Measurements from ENCODE around the gene CAMK1.

Gene CAMK1

DNA sequence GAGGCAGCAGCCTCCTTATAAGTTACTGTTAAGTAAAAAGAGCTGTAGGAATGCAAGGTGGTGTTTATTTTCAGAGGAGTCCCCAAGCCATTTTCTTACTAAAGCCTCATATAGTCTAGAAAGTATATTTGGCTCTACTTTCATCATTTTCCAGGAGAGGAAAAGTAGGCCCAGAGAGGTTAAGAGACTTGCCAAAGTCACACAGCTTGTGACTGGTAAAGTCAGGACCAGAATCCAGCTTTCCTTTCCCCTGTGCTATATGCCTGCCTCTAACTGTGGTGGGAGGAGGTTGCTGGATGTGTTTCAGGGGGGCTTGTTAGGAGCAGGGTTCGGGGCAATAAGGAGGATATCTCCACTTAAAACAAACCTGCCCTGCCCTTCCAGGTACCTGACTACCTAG is 27.2 kb downstream of the CAMK1 start:
- no peak for DNase-seq (ENCODE audit: low spot score)

DNA sequence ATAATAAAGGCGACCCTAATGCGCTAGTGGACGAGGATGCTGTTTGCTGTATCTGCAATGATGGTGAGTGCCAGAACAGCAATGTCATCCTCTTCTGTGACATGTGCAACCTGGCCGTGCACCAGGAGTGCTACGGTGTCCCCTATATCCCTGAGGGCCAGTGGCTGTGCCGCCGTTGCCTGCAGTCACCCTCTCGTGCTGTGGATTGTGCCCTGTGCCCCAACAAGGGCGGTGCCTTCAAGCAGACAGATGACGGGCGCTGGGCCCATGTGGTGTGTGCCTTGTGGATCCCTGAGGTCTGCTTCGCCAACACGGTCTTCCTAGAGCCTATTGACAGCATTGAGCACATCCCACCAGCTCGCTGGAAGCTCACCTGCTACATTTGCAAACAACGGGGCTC is 30.6 kb downstream of the CAMK1 start:
- no peak for DNase-seq (ENCODE audit: low spot score)

DNA sequence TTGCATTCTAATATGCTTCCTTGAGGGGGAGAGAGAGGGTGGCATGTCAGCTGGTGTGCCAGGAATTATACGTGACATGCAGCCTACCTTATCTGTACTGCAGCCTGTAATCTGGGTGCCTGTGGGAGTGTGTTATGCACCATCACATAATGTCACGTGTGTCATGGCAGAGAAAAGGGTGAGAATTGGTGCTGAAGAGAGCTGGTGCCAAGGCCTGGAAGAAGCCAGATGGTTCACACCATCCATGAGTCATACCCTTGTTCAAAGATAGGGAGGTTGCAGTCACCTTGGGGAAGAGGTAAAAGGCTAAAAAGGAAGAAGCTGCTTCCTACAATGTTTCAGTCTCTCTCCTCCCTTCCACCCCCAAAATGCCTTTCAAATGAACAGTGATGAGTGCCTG is 32.9 kb downstream of the CAMK1 start:
- peak; percentile 55 for DNase-seq (ENCODE audit: low spot score)

- DNase-seq (ENCODE audit: low spot score), result no peak
These were observed 37.0 kb downstream of the CAMK1 start for GRCh38 chr3:9732740-9733115.

DNA sequence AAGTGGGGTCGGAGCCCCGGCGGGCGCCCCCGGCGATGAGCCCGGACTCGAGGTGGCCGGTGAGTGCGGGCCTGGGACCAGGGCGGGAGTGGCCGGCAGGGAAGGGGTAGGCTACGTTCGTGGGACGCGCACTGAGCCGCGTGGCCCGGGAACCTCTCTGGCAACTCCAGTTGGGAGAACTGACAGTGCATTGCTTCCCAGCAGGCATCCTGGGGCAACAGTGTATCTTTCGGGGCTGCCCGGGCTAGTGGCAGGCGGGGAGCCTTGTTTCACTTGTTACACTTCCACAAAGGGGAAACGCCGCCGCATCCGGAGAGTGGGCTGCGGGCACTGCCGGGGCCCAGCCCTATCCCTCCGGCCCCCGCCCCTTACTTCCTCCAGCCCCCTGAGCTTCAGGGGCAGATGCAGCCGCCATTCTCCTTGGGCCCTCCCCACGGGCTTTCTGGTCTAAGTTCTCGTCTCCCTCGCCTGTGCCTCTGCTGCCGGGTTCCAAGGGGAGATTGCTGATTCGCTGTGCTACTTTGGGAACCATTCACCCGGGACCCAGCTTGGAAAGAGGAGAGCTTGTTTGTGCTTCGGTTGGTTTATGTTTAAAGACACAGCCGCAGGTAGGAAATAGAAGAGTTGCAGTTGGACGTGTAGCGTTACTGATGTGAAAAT is 37.5 kb downstream of the CAMK1 start:
- no peak for DNase-seq (ENCODE audit: low spot score)

GRCh38 chr3:9731206-9732079 is 38.3 kb downstream of the CAMK1 start, which contains the start of gene BRPF1:
TSS of gene BRPF1 (plus strand) at chr3:9731735. CDS start at chr3:9734141, 2,406 bp downstream.
- peak; percentile 100 for DNase-seq (ENCODE audit: low spot score)

- no peak for DNase-seq (ENCODE audit: low spot score)
These were observed 39.0 kb downstream of the CAMK1 start for GRCh38 chr3:9730657-9731205.

GRCh38 chr3:9729419-9729818 is 40.3 kb downstream of the CAMK1 start:
- no peak for DNase-seq (ENCODE audit: low spot score)

DNA sequence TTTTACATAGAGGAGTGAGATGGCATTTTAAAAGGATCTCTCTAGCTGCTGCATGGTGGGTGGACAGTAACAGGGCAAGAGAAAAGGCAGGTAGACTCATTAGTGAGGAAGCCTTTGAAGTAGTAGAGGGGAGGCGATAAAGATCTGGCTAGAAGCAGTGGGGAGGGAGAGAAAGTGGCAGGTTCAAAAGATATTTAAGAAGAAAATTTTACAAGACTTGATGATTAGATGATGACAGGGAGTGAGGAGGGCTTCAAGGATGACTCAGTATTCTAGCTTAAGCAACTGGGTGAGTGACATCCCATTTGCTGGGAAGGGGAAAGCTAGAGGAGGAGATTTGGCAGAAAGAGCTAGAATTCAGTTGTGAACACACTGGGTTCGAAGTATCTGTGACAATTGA is 42.0 kb downstream of the CAMK1 start:
- no peak for DNase-seq (ENCODE audit: low spot score)

DNA sequence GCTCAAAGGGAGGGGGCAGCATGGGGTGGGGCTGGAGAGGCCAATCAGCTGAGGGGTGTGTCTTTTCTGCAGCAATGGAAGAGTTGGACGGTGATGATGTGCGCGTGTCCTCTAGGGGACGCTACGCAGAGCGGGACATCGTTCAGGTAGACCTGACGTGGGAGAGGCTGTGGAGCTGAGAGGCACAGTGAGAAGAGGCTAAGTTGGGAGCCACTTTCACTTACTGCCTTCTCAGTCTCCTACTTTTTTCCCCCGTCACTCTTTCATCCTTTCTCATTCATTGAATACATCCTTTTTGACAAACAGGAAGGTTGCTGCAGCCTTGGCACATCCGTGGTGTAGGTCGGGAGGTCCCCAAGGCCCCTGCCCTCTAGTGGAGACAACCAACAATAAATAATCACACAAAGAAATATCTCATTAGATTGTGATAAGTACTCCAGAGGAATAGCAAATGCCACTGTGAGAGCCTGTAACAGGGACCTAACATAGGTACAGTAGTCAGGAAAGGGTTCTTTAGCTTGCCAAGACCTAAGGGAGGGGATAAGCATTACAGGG is 42.6 kb downstream of the CAMK1 start:
- no peak for DNase-seq (ENCODE audit: low spot score)

- DNase-seq (ENCODE audit: low spot score), result no peak
These were observed 43.8 kb downstream of the CAMK1 start for GRCh38 chr3:9725775-9726515.

DNA sequence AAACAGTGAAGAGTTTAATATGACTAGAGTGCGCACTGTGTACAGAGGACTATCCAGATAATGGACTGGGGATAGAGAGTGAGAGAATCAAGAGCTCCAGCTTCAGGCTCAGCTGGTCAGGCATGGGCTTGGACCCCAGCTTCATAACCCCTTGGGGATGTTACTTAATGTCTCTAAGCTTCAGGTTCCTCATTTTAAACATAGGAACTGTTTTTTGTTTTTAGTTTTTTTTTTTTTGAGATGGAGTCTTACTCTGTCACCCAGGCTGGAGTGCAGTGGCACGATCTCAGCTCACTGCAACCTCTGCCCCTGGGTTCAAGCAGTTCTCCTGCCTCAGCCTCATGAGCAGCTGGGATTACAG is 48.1 kb downstream of the CAMK1 start:
- DNase-seq (ENCODE audit: low spot score), result no peak

GRCh38 chr3:9721015-9721699 is 48.6 kb downstream of the CAMK1 start:
- DNase-seq (ENCODE audit: low spot score), result no peak

DNA sequence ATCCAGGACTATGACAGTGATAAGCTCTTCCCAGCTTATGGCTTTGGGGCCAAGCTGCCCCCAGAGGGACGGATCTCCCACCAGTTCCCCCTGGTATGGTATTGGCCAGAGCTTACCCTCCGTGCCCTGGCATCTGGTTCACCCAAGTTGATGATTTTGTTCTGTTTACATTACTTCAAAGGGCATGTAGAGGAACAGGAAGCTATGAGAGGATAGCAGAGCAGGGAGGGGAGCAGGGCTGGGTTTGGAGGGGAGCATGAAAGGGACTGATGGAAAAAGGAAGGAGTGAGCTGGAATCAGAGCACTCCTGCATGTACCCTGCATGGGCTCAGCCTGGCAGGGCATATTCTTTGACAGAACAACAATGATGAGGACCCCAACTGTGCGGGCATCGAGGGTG is 51.6 kb downstream of the CAMK1 start:
- DNase-seq (ENCODE audit: low spot score), result no peak

DNA sequence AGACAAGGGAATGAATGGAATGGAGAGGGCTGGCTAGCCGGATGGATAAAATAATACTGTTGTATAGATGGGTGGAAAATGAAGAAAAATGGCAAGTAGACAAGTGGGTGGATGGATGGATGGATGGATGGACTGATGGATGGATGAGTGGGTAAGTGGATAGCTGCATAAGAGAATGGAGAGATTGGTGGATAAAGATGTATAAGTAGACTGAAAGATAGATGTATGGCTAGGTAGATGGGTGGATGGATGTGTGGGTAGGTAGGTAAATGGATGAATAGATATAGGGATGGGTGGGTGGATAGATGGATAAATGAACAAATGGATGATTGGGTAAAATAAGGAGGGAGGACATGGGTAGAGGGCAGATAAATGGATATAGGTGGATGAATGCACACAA is 52.2 kb downstream of the CAMK1 start:
- DNase-seq (ENCODE audit: low spot score), result no peak

DNA sequence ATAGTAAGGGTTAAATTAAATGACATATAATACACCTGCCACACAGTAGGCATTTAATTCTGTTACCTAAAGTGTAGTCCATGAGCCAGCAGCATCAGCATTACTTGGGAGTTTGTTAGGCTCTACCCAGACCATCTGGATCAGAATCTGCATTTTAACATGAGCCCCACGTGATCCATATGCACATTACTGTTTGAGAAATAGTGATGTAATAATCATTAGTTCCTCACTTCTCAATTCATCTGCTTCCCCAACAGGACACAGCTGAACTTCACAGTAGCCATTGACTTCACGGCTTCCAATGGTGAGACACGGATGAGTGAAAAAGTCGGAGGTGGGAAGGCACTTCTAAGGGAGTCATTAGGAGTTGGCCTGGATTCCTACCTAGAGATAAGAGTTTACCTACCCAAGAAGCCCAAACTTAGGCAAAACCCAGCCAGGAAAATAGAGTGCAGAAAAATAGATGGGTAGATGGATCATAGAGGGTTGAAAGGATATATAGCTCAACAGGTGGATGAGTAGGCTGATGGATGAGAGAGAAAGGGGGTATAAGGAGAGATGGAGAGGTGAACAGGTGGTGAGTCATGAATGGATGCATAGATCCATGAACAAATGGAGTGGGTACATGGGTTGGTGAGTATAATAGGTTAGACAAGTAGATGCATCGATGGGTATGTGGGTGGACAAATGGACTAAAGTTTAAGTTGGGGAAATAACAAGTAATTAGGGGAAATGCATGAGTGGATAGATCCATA is 52.8 kb downstream of the CAMK1 start:
- DNase-seq (ENCODE audit: low spot score), result no peak

DNA sequence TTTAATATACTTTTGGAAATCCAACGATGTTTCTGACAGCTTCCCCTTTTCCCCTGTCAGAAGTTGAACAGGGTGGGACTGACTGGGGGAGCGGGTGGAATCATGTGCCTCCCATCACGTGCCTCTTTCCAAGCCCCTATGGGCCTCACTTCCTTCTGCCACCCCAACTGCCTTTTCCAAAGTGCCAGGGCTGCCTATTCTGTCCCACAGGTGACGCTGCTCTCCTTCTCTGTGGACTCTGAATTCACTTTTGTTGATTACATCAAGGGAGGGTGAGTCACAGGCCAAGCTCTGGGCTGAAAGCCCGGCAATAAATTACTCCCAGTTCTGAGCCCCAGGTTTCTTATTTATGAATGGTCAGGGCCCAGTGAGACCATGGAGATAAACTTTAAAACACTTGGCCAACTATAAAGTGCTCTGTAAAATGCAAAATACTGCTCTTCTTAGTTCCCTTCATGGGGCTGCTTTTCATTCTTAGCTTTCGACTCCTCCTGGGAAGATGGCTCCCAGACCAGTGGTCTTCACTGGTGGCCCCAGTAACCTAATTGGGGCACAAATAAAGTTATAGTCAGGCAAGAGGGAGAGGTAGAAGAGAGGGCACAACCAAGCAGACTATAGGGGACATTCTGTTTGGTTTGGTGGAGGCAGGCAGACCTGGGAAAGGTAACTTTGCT is 53.8 kb downstream of the CAMK1 start:
- DNase-seq (ENCODE audit: low spot score), result peak; percentile 85

DNA sequence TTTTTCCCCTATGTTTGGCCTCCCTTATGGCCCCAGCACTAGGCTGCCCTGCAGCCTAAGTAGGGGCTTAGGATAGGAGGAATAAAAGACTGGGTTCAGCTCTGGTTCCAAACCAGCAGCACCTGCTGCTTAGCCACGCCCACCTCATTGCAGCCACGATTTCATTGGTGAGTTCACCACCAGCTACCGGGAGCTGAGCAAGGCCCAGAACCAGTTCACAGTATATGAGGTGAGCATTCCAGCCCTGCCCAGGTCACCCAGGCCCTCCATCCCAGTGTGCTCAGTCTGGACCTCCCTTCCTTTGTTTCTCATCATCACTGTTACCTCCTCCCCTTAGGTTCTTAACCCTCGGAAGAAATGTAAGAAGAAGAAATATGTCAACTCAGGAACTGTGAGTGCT is 54.6 kb downstream of the CAMK1 start:
- DNase-seq (ENCODE audit: low spot score), result no peak

DNA sequence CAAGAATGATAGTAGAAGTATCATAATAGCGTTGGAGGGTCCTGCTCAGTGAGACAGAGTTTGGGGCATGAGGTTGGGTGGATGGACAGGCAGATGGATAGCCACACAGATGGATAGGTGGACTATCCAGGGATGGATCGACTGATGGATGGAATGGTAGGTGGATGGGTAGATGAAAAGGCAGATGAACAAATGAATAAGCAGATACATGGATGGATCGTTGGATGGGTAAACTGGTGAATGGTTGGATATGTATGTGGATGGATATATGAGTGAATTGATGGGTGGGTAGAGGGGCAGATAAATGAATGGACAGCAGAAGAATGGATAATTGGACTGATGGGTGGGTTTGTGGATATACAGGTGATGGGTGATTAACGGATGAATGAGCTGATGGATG is 56.6 kb downstream of the CAMK1 start:
- DNase-seq (ENCODE audit: low spot score), result no peak

GRCh38 chr3:9712415-9712814 is 57.3 kb downstream of the CAMK1 start:
- no peak for DNase-seq (ENCODE audit: low spot score)

Measured in Ammon's horn (tissue), 1 donor.